Breast epithelium (tissue), 3 donors: Measurements from ENCODE around the gene PNKD.

ENCODE experiments used
- POLR2A ChIP-seq: fragments of 450-650 bp; IDR thresholded peaks from one replicate; pipeline ENCODE4 v1.6.1; 2016; ENCODE audit warnings: antibody characterized with exemption, mild to moderate bottlenecking, moderate library complexity
- POLR2AphosphoS5 ChIP-seq, 3 donors: sonication (generic); formaldehyde crosslinking; IDR thresholded peaks; one replicate each; pipeline ENCODE4 v1.6.1; 2017; ENCODE audit warnings: antibody characterized with exemption in 3 of 3
- TF ChIP-seq, protein P1 (sequence below), 3 donors: fragments of 450-650 bp; IDR thresholded peaks; one replicate each; pipeline ENCODE4 v1.5.1; 2016 to 2017; ENCODE audit warnings: antibody characterized with exemption in 3 of 3, mild to moderate bottlenecking in 3 of 3, moderate library complexity in 3 of 3

GRCh38 chr2:218252509-218253231 is 17.6 kb upstream of the PNKD start:
- TF ChIP-seq, protein P1, sequence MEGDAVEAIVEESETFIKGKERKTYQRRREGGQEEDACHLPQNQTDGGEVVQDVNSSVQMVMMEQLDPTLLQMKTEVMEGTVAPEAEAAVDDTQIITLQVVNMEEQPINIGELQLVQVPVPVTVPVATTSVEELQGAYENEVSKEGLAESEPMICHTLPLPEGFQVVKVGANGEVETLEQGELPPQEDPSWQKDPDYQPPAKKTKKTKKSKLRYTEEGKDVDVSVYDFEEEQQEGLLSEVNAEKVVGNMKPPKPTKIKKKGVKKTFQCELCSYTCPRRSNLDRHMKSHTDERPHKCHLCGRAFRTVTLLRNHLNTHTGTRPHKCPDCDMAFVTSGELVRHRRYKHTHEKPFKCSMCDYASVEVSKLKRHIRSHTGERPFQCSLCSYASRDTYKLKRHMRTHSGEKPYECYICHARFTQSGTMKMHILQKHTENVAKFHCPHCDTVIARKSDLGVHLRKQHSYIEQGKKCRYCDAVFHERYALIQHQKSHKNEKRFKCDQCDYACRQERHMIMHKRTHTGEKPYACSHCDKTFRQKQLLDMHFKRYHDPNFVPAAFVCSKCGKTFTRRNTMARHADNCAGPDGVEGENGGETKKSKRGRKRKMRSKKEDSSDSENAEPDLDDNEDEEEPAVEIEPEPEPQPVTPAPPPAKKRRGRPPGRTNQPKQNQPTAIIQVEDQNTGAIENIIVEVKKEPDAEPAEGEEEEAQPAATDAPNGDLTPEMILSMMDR (IDR thresholded peaks at IDR 0.05): no peak
- no peak for TF ChIP-seq POLR2AphosphoS5 (IDR thresholded peaks at IDR 0.05)
- TF ChIP-seq POLR2A: no peak
